NB4 (cell line): ENCODE measurements around the gene OBSCN.
A peak's percentile ranks its signal among the peaks of the same experiment; 100 is the strongest.

ENCODE experiments used
- DNase-seq: peaks from one replicate; pipeline ENCODE4 v3.0.0; 2010; ENCODE audit warnings: low read depth
- H3K4me3 ChIP-seq: one replicate; pipeline ENCODE4 v1.5.1; 2011; ENCODE audit warnings: mild to moderate bottlenecking, low read depth, low read length, moderate library complexity
- MAX ChIP-seq: IDR thresholded peaks from 2 replicates; pipeline ENCODE4 v1.6.1; 2011; ENCODE audit warnings: low read depth, low read length
- MYC ChIP-seq: IDR thresholded peaks from 2 replicates; pipeline ENCODE4 v1.6.1; 2011; ENCODE audit warnings: low read depth, low read length
- POLR2A ChIP-seq: IDR thresholded peaks from 2 replicates; pipeline ENCODE4 v1.6.1; 2011; ENCODE audit warnings: mild to moderate bottlenecking; ENCODE audit not compliant: insufficient read length; ENCODE audit errors: extremely low read depth
- TF ChIP-seq, protein P1 (sequence below): IDR thresholded peaks from one replicate; pipeline ENCODE4 v1.5.1; 2012; ENCODE audit warnings: low read depth, low read length

The OBSCN gene

DNA sequence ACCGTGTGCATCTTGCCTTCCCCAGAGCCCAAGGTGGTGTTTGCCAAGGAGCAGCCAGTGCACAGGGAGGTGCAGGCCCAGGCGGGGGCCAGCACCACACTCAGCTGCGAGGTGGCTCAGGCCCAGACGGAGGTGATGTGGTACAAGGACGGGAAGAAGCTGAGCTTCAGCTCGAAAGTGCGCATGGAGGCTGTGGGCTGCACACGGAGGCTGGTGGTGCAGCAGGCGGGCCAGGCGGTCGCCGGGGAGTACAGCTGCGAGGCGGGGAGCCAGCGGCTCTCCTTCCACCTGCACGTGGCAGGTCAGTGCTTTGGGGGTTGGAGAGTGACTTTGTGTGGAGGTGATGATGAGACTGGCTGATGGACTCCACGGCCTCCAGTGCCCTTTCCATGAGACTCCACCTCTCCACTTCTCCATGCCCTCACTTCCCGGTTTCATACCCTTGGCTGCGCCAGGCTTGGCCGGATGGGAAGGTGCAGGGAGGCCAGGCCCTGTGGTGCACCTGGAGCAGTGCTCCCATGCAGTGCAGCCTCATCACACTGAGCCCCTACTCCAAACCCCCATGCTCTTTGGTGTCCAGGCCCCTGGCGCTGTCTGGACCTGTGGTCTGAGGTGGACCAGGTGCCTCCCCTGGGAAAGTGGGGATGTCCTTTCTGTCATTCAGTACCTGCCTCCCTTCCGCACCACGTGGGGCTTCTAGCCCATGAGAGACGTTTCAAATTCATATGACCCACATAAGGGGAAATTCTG, 49.0 kb downstream of the OBSCN start:
- TF ChIP-seq MYC (no peak), MAX (no peak), POLR2A (no peak)
- TF ChIP-seq, protein P1, sequence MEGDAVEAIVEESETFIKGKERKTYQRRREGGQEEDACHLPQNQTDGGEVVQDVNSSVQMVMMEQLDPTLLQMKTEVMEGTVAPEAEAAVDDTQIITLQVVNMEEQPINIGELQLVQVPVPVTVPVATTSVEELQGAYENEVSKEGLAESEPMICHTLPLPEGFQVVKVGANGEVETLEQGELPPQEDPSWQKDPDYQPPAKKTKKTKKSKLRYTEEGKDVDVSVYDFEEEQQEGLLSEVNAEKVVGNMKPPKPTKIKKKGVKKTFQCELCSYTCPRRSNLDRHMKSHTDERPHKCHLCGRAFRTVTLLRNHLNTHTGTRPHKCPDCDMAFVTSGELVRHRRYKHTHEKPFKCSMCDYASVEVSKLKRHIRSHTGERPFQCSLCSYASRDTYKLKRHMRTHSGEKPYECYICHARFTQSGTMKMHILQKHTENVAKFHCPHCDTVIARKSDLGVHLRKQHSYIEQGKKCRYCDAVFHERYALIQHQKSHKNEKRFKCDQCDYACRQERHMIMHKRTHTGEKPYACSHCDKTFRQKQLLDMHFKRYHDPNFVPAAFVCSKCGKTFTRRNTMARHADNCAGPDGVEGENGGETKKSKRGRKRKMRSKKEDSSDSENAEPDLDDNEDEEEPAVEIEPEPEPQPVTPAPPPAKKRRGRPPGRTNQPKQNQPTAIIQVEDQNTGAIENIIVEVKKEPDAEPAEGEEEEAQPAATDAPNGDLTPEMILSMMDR = no peak
- no peak for DNase-seq
- H3K4me3 ChIP-seq = no peak overlapping the region

GRCh38 chr1:228258486-228258885, 50.6 kb downstream of the OBSCN start:
- TF ChIP-seq, protein P1 = no peak
- TF ChIP-seq MAX (no peak), MYC (no peak)
- no peak overlapping the region for H3K4me3 ChIP-seq
- DNase-seq = no peak

- no peak for DNase-seq
- no peak overlapping the region for H3K4me3 ChIP-seq
- TF ChIP-seq MAX = no peak
- TF ChIP-seq, protein P1 = no peak
These were observed 51.6 kb downstream of the OBSCN start for GRCh38 chr1:228259368-228259894.

- TF ChIP-seq MYC (no peak), POLR2A (no peak), MAX (no peak)
- TF ChIP-seq, protein P1 = peak; percentile 24
- no peak for DNase-seq
- H3K4me3 ChIP-seq = no peak overlapping the region
These were observed 52.1 kb downstream of the OBSCN start for GRCh38 chr1:228259951-228260350.

GRCh38 chr1:228261706-228262105, 53.9 kb downstream of the OBSCN start:
- no peak overlapping the region for H3K4me3 ChIP-seq
- TF ChIP-seq MYC = no peak
- TF ChIP-seq MAX = no peak
- TF ChIP-seq POLR2A = no peak
- TF ChIP-seq, protein P1 = no peak
- no peak for DNase-seq

- H3K4me3 ChIP-seq = no peak overlapping the region
- no peak for DNase-seq
- TF ChIP-seq POLR2A (no peak), MAX (no peak), MYC (no peak)
- TF ChIP-seq, protein P1 = no peak
These were observed 54.6 kb downstream of the OBSCN start for GRCh38 chr1:228262475-228262874.
